Fibroblast of skin of left quadriceps (primary cell): ENCODE data around the gene REC114.
A peak's percentile ranks its signal among the peaks of the same experiment; 100 is the strongest.
"Not testable (repeated sequence)": the region's sequence is repeated elsewhere in the genome, so short reads cannot be mapped to it uniquely, and the experiment has no call there.

ENCODE experiments used
- DNase-seq, 2 experiments: peaks; one replicate each; pipeline ENCODE4 v3.0.0-alpha.2; 2013; ENCODE audit warnings: low read depth in 2 of 2

Gene REC114, protein sequence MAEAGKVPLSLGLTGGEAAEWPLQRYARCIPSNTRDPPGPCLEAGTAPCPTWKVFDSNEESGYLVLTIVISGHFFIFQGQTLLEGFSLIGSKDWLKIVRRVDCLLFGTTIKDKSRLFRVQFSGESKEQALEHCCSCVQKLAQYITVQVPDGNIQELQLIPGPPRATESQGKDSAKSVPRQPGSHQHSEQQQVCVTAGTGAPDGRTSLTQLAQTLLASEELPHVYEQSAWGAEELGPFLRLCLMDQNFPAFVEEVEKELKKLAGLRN

DNA sequence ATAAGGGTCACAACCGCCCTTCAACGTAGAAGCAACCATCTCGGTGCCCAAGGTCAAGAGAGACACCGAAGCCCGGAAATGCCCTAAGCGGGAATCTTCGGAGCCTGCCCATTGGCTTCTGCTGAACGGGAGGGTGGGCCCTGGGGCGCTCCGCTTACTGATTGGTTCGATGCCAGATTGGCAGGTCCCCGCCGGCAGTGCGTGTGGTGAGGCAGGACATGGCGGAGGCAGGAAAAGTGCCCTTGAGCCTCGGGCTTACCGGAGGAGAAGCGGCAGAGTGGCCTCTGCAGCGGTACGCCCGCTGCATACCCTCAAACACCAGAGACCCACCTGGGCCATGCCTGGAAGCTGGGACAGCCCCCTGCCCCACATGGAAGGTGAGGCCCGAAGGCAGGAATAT is at the start of gene REC114:
Gene REC114, plus strand, starts transcription at position 197 of the 400 bp plus-strand sequence. Its CDS starts 22 bp downstream, at position 219.
- no peak for DNase-seq

DNA sequence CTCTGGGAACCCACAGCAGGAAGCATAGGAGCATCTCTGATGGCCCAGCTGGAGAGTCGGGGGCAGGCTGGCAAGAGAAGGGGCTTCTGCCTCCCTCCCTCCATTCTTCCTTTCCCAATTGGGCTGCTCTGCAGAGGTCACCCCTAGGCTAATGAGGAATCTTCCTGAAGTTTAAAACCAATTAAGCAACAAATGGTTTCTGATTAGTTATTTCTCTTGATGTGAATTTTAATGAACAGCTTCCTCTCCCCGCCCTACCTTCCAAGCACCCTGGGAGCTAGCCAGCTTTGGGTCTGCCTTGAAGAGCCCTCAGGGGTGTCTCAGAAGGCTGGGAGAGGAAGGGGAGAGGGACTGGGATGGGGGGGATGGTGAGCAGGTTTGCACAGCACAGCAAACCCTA is 49.6 kb upstream of the REC114 start:
- DNase-seq, result no peak

DNA sequence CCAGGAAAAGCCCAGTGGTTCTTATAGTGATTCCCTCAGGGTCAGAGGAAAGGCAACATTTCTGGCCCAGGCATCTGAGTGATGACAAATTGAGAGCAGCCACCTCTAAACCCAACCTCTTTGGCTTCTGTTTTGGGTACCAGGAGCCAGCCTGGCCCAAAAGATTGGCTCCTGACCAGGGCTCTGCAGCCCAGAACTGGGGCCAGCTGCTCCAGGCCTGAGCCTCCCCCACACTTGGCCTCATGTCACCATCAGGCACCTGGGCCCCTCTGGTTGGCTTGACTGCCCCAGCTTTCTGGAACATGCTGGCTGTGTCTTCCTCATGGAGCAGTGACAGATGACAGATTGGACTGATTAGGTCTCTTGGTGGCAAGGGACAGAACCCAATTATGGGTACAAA is 48.2 kb upstream of the REC114 start:
- no peak for DNase-seq

DNA sequence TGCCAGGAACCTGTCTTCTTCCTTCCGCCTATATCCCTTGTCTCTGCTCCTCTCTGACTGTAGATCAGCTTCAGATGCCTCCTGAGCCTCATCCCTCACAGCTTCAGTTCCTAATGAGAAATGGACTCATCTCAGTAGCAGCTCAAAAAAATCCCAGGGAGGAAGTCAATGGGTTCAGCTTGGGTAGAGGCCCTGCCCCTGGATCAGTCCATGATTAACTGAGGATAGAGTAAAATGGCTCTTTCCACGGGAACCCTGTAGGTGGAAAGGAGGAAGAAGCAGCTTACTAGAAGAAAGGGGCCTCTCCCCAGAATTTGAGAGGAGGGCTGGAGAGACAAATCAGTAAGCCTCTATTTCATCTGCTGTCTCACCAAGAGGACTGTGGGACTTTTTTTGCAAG is 47.3 kb upstream of the REC114 start:
- DNase-seq, result no peak

DNA sequence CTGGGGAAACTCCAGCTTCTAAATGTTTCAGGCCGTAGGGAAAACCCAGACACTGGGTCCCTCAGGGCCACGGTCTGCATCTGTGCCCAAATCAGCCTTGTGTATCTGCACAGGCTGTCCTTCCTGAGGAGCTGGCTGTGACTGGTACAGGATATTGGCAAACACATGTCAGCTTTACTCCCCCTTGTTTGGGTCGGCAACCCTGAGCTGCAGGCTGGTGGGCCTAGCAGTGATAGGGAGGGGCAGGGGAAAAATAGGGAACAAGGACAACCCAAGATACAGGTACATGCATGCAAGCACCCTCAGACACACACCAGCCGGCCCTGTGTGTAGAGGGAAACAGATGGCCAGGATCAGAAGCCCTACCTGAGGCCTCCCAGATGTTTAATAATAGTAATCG is 45.5 kb upstream of the REC114 start:
- DNase-seq, result no peak

DNA sequence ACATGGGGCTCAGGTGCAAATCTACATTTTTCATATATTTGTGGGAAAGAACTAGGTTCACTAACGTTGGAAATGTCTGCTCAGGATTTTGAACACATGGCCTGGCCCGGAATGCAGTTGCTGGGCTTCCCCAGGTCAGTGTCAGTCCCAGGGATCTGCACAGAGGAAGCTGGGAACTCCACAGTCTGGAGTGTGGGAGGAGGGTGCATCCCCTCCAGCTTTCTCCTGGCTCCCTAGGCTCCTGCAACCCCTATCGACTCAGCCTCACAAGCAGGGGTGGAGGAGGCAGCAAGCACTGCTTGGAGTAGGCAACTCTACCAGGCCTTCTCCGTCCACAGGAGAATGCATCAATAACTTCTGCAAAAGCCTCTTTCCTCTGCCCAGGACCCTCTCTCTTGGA is 44.1 kb upstream of the REC114 start:
- no peak for DNase-seq

DNA sequence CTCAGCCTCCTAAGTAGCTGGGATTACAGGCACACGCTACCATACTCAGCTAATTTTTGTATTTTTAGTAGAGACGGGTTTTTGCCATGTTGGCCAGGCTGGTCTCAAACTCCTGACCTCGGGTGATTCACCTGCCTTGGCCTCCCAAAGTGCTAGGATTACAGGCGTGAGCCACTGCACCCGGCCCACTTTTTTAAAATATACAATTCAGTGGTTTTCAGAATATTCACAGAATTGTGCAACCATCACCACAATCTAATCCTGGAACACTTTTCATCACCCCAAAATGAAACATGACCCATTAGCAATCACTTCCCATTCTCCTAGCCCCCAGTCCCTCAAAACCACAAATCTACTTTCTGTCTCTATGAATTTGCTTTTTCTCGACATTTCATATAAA is 42.7 kb upstream of the REC114 start:
- peak; percentile 4 to 16 for DNase-seq

DNA sequence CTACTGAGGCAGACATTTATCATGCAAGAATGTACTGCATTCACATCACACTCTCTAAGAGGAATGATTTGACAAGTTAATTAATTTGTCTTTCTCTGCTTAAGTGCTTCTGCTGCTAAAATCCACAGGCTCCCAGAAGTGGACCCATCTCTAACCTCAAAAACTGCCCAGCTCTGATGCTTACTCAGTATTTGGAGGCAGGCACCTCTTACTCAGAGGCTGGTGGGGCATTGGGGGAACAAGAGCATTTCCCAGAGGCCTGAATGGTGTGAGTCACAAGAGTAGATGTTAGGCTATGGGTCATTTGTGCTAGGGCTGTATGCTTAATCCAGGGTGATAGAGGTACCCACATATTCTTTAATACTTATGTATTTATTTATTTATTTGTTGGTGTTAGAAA is 39.8 kb upstream of the REC114 start:
- no peak for DNase-seq

DNA sequence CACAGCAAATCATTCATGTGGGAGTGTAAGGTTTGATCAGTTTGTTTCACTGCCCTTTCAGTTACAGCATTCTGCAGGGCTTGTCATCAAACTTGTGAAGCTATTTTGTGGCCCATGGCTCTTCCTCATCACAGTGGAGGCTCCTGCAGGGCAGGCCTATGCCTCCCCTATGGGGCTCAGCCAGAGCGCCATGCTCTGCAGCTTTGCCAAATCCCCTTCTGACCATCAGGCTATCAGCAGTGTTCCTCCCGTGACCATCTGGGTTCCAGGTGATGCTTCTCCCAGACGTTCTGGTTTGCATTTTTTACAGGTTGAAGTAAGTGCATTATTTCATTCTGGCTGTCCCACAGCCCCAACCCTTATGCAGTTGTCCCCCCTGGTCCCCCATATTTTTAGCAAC is 28.1 kb upstream of the REC114 start:
- no peak for DNase-seq

DNA sequence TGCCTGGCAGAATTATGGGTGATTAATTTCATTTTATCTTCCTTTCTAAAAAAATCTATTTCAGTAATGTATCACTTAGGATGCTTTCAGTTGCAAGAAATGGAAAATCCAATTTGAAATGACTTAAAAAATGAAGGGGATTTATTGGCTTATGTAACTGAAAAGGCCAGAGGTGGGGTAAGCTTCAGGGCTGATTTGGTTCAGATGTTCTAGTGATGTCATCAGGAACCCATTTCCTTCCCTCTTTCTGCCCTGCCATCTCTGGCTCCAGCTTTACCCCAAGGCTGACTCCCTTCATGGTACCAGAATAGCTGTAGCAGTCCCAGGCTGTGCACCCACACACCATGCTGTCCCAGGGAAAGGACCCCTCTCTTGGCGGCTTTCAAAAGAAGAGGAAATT is 18.5 kb upstream of the REC114 start:
- no peak for DNase-seq

DNA sequence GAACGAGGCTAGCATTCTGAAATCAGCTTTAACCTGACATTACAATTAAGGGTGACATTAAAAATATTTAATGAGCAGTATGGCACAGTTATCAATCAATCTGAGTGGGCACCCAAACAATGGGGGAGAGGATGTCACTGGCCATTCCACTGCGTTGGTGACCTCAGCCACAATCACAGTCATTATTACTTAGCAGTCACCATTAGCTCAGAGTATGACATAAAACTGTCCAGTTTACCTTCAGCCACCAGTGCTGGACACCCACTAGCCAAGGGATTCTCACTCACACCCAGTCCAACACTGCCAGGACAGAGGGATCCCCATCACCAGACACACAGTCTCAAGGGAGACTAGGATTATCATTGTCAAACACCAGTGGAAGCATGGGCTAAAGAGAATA is 17.5 kb upstream of the REC114 start:
- no peak for DNase-seq

DNA sequence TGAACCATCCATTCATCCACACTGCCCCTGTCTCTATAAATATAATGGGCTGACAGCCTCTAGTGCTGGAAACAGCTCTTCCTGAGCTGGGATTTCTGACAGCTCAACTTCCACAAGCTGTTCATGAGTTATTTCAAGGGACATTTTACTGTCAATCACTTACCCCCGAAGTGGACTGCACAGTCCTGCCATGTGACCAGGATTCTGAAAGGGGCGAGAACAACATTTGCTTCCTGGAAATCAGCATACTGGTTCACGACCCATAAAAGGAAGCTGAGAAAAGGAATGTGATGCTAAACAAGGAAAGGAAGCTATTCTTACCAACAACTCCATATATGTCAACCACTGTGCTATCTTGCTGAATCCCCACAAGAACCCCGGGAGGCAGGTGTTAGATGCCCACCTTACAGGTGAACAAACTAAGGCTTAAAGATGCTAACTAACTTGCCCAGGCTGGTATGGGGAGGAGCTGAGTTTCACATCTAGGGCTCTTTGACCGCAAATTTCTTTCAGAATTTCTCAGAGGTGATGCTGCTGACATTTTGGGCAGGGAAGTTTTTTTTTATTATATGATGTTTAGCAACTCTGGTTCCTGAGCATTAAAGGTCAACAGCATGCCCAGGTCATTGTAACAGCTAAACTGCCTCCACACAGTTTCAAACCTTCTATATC is 16.5 kb upstream of the REC114 start:
- DNase-seq, result no peak

DNA sequence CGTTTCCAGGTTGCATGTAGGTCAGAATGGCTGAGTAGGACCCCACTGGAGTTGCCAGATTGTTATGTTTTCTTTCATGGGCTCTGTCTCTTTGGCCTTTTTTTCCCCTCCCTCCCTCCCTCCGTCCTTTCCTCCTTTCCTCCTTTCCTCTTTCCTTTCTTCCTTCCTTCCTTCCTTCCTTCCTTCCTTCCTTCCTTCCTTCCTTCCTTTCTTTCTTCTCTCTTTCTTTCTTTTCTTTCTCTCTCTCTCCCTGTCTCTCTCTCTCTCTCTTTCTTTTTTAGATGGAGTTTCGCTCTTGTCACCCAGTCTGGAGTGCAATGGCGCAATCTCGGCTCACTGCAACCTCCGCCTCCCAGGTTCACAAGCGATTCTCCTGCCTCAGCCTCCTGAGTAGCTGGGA is 11.6 kb upstream of the REC114 start:
- DNase-seq, result not testable (repeated sequence)

DNA sequence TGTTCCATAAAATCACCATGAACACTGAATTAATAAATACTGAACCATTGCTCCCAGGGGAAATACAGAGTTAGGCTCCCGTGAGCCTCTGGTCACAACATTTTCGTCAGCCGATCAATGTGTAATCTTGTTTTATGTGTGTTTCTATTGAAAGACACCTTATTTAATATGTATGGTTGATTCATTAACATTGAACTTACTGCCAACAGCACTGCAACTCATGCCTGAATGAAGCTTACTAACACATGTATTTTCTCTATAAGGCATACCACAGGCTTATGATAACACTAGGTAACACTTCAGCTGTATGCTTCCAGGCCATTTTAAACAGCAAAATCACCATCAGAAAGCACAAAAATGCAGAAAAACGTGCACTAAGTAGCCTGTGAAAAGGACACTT is 9.1 kb upstream of the REC114 start:
- no peak for DNase-seq

DNA sequence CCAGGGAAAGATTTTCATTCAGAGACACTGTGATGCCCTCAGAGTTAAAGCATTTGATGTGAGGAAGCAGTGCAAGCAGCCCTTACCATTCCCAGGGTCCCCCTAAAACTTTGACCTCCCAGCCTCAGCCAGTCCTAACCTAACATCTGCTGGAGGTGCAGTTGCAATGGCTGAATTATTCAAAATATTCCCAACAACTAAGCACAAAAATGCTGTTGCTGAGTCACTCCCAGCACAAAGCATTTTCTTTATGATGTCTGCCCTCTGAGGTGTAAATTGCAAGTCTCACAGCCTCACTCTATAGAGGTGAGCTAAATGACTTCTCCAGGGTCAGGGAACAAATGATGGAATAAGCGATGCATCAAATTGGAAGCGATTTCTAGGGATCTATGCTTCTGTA is 6.4 kb upstream of the REC114 start:
- no peak for DNase-seq

DNA sequence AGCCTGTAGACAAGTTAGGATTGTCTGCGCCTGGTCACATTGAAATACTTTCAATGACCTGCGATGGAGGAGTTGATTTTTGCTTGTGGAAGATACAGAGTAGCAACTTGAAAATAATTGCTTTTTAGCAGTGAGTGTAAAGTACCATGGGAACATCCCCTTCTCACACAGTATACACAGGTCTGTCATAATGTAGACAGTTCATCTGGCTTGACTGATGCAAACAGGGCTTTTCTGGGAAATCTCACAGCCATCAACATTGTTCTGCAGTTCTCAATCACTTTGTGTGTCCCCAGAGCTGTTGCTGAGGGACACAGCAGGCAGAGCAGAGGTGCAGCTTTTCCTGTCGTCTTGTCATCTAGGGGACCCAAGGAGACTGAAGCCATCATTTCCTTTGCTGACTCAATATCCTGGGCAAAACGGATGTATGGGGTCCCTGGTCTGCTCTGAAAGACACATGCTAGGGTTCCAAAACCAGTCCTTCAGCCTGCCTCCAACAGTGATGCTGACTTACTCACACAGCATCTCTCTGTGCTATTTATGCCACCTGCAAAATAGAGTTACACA is 5.3 kb upstream of the REC114 start:
- no peak for DNase-seq

DNA sequence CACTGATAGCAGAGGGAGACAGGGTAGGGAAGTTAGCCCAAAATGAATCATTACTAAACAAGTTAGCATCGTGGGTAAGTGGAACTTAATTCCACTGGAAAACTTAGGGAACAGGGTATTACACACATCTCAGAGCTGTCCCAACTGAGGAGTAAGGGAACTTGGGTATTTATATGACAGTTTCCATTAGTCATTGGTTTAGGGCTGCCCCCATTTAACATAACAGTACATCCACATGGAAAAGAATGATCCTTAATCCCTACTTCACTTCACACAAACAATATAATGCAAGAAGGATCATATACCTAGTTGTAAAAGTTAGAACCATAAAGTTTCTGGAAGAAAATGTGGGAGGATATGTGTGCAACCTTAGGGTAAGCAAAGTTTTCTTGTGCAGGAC is 4.3 kb upstream of the REC114 start:
- DNase-seq, result no peak

DNA sequence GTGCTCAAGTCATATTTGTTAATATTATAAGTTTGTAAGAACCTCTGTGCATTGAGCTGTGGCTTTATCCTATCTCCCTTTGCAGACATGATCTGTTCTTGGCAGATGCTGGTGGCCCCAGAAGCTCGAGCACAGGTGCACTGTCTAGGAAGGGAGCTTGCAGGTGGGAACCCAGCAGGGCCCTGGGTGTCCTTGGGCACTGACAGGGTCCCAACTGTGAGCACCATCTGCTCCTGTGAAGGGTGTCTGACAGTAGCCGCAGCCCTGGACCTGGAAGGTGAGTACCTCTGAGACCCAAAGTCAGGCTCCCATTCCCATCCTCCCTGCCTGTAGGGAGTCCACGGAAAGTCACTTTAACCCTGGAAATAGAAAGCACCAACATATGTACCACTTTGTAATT is 2.4 kb upstream of the REC114 start:
- DNase-seq, result no peak

DNA sequence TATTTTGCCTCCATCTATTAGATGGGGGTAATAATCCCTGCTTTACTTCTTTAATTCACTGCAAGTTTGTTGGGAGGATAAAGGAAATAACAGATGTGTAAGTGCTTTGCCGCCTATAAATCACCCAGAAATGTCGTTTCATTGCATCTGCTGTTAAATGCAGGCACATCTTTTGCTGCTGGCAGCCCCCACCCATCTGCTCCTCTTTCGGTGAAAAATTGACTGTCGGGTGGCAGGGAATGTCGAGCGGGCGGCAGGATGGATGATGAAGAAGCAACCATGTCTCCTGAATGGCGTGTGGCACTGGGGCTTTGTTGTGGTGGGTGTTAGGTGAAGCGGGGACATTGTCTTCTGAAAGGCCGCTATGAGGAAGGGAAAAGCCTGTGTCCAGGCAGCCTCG is 543 bp upstream of the REC114 start:
- DNase-seq, result no peak

DNA sequence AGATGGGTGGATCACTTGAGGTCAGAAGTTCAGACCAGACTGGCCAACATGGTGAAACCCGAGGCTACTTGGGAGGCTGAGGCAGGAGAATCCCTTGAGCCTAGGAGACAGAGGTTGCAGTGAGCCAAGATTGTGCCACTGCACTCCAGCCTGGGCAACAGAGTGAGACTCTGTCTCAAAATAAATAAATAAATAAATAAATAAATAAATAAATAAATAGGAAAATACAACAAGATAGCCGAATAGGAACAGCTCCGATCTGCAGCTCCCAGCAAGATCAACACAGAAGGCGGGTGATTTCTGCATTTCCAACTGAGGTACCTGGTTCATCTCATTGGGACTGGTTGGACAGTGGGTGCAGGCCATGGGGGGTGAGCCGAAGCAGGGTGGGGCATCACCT is 4.5 kb downstream of the REC114 start:
- DNase-seq, result not testable (repeated sequence)

DNA sequence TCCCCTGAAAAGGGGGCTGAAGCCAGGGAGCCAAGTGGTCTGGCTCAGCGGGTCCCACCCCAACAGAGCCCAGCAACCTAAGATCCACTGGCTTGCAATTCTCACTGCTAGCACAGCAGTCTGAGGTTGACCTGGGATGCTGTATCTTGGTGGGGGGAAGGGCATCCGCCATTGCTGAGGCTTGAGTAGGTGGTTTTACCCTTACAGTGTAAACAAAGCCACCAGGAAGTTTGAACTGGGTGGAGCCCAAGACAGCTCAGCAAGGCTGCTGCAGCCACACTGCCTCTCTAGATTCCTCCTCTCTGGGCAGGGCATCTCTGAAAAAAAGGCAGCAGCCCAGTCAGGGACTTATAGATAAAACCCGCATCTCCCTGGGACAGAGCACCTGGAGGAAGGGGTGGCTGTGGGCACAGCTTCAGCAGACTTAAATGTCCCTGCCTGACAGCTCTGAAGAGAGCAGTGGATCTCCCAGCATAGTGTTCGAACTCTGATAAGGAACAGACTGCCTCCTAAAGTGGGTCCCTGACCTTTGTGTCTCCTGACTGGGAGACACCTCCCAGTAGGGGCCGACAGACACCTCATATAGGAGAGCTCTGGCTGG is 5.3 kb downstream of the REC114 start:
- DNase-seq, result not testable (repeated sequence)

DNA sequence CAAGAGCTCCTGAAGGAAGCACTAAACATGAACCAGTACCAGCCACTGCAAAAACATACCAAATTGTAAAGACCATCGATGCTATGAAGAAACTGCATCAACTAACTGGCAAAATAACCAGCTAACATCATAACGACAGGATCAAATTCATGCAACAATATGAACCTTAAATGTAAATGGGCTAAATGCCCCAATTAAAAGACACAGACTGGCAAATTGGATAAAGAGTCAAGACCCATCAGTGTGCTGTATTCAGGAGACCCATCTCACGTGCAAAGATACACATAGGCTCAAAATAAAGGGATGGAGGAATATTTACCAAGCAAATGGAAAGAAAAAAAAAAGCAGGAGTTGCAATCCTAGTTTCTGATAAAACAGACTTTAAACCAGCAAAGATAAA is 7.0 kb downstream of the REC114 start:
- not testable (repeated sequence) for DNase-seq

DNA sequence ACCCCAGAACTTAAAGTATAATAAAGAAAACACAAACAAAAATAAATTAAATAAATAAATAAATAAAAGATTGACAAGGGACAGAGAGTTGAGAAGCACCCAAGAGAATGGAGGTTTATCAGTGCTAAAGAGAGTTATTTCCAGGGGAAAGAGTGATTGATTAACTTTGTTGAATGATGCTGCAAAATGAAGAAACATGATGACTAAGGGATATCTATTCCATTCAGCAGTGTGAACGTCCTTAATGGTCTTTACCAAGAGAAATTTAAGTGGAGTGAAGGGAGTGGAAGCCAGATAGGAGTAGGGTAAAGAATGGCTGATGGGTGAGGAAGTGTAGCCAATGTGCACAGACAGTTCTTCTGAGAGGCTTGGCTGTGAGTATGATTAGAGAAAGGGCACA is 11.1 kb downstream of the REC114 start:
- DNase-seq, result no peak
